Measurements from ENCODE around the gene SMIM41.

SMIM41 gene

DNA sequence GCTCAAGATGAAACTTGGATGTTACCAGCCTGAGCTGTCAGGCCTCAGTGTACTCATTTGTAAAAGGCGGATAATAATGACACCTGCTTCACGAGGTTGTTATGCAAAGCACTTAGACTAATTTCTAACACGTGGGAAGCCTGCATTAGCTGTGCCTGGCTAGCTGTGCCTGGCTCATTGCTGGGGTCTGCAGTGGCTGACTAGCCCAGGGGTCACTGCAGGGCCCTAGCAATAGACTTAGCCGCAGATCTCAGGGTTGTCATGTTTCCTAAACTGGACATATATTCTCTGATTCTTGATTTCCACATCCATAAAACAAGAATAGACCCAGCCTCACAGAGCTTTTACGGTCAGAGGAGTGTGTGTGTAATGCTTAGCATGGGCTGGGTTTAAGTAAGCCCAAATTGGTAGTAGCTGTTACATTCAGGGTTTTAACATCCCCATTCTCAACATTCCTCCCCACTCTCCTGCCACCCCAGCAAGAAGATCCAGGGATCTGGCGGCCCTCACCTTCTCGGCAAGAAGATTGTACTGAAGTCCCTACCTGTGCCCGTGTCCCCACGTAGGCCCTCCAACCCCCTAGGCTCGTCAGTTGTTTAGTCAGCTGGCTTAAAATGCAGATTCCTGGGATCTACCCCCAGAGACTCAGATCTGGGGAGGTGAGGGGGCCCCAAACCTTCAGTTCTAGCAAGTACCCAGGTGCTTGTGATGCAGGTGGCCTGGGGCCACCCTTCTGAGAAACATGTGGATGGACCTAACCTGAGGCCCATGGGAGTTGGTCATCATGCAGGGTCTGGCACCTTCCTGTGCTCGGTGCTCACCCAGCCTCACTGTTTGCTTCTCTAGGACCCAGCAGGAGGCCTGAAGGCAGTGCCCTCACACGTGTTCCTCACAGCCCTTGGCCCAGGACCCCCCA is 19.7 kb upstream of the SMIM41 start:
- DNase-seq (ENCODE audit: low read depth) = no peak
- no peak overlapping the region for H3K4me3 ChIP-seq (ENCODE audit: low read depth, low read length)
- TF ChIP-seq, protein P1, sequence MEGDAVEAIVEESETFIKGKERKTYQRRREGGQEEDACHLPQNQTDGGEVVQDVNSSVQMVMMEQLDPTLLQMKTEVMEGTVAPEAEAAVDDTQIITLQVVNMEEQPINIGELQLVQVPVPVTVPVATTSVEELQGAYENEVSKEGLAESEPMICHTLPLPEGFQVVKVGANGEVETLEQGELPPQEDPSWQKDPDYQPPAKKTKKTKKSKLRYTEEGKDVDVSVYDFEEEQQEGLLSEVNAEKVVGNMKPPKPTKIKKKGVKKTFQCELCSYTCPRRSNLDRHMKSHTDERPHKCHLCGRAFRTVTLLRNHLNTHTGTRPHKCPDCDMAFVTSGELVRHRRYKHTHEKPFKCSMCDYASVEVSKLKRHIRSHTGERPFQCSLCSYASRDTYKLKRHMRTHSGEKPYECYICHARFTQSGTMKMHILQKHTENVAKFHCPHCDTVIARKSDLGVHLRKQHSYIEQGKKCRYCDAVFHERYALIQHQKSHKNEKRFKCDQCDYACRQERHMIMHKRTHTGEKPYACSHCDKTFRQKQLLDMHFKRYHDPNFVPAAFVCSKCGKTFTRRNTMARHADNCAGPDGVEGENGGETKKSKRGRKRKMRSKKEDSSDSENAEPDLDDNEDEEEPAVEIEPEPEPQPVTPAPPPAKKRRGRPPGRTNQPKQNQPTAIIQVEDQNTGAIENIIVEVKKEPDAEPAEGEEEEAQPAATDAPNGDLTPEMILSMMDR (IDR thresholded peaks at IDR 0.05; ENCODE audit: insufficient read depth, low read depth, low read length, missing control alignments) = no peak

- H3K4me3 ChIP-seq (ENCODE audit: low read depth, low read length) = no peak overlapping the region
- TF ChIP-seq, protein P1 (IDR thresholded peaks at IDR 0.05; ENCODE audit: insufficient read depth, low read depth, low read length, missing control alignments) = no peak
- no peak for DNase-seq (ENCODE audit: low read depth)
Measured at GRCh38 chr12:52060498-52061177, 18.9 kb upstream of the SMIM41 start.

GRCh38 chr12:52061470-52062166 is 17.9 kb upstream of the SMIM41 start:
- TF ChIP-seq, protein P1 (IDR thresholded peaks at IDR 0.05; ENCODE audit: insufficient read depth, low read depth, low read length, missing control alignments) = no peak
- DNase-seq (ENCODE audit: low read depth) = no peak
- H3K4me3 ChIP-seq (ENCODE audit: low read depth, low read length) = no peak overlapping the region

DNA sequence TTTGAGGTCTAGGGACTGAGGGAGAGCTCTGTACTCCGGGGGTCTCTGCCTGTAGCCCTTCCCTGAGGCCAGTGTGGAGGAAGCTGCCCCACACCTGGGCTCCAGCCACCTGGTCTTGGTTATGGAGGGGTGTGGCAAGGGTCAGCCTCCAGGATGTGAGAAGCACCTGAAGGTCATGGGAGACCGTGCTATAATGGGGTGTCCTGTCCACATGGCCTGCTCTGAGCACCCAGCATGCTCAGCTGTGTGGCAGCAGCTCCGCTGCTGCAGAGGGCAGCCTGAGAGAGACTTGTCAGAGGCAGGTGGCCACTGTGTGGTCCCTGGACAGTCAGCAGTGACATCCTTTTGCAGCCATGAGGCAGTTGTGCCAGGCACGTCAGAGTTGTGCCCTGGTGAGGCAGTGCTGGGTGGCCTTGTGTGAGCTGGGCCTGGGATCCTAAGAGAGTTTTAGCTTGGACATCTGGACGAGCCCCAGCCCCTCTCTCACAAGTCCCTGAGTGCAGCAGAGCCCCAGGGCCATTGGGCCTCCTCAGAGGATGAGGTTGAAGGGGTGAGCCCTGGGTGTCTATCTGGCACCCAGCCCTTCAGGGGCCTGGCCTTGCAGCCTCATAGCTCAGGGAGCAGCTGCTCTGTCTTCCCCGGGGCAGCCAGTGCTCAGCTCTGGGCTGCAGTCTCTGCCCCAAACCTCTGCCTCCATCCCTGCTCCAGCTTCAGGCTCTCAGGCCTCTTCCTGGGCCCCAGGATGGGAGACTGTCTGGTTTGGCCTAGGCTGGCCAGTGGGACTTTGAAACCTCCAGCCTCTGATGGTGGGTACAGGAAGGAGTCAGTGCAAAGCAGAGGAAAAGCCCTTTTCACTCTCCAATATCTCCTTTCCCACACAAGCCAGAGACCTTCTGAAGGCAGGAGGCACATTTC is 17.1 kb upstream of the SMIM41 start:
- no peak for DNase-seq (ENCODE audit: low read depth)
- TF ChIP-seq, protein P1 (IDR thresholded peaks at IDR 0.05; ENCODE audit: insufficient read depth, low read depth, low read length, missing control alignments) = no peak
- H3K4me3 ChIP-seq (ENCODE audit: low read depth, low read length) = no peak overlapping the region

- DNase-seq (ENCODE audit: low read depth) = no peak
- no peak overlapping the region for H3K4me3 ChIP-seq (ENCODE audit: low read depth, low read length)
- TF ChIP-seq, protein P1 (IDR thresholded peaks at IDR 0.05; ENCODE audit: insufficient read depth, low read depth, low read length, missing control alignments) = no peak
Measured at GRCh38 chr12:52063082-52063924, 16.2 kb upstream of the SMIM41 start.
